Kidney (tissue), 14 donors: Measurements from ENCODE around the gene EBF3. TPM values are rescaled to one million over a fixed set of nuclear protein-coding genes. Genes with fewer than 3 reads are reported as not detected.

Source experiments
- DNase-seq, 5 donors: peaks; one replicate each; pipeline ENCODE4 v3.0.0-alpha.2; 2013 to 2020
- FAIRE-seq: peaks from 2 replicates; lab custom pipeline; 2012; peaks lifted over from hg19 to GRCh38; lab: Jason Lieb, UNC
- H3K27ac ChIP-seq, 2 donors: one replicate each; pipeline ENCODE4 v1.7.0; 2013; ENCODE audit warnings: low read depth in 2 of 2, low read length in 2 of 2, inconsistent platforms in 1 of 2
- H3K27me3 ChIP-seq: one replicate; pipeline ENCODE4 v1.7.1; 2013; ENCODE audit warnings: low read length, inconsistent platforms; ENCODE audit not compliant: control insufficient read depth, insufficient read depth
- H3K36me3 ChIP-seq, 3 donors: one replicate each; pipeline versions ENCODE4 v1.7.0 to v1.7.1; 2013; ENCODE audit warnings: low read length in 3 of 3, control low read depth in 1 of 3, inconsistent platforms in 1 of 3; ENCODE audit not compliant: insufficient read depth in 3 of 3, control insufficient read depth in 2 of 3
- H3K4me1 ChIP-seq, 3 donors: one replicate each; pipeline versions ENCODE4 v1.7.0 to v1.7.1; 2013; ENCODE audit warnings: low read length in 3 of 3, inconsistent platforms in 1 of 3, low read depth in 1 of 3; ENCODE audit not compliant: control insufficient read depth in 2 of 3, insufficient read depth in 2 of 3
- H3K4me3 ChIP-seq, 3 donors: one replicate each; pipeline versions ENCODE4 v1.7.0 to v1.8.1; 2013; ENCODE audit warnings: low read length in 3 of 3, control low read depth in 1 of 3, inconsistent platforms in 1 of 3
- H3K9ac ChIP-seq, 3 donors: one replicate each; pipeline versions ENCODE4 v1.7.0 to v1.7.1; 2013; ENCODE audit warnings: low read length in 3 of 3, control low read depth in 1 of 3, inconsistent platforms in 1 of 3
- H3K9me3 ChIP-seq, 3 donors: one replicate each; pipeline versions ENCODE4 v1.7.0 to v1.7.1; 2013; ENCODE audit warnings: low read length in 3 of 3, control low read depth in 1 of 3, inconsistent platforms in 1 of 3; ENCODE audit not compliant: control insufficient read depth in 2 of 3, insufficient read depth in 1 of 3
- CTCF ChIP-seq: IDR thresholded peaks from 3 replicates; pipeline ENCODE4 v1.5.1; 2012; ENCODE audit warnings: mild to moderate bottlenecking, moderate library complexity, borderline replicate concordance; ENCODE audit not compliant: insufficient read depth; ENCODE audit errors: extremely low read depth
- intact Hi-C: fragments of 100-400 bp; cut with DNase I; formaldehyde crosslinking; loops from one replicate; pipeline ENCODE4 v1.11.1; 2022
- polyA plus RNA-seq: library from polyadenylated mRNA; stranded (reverse); fragments of 350-450 nt; fragmentation: Illumina TruSeq; extraction: RNeasy Lipid Tissue Mini Kit (QIAGEN cat#74804); gene quantifications from one replicate; pipeline ENCODE4 v1.2.3, GENCODE V29; 2014; ENCODE audit warnings: low read depth, low replicate concordance; ENCODE audit not compliant: insufficient read depth
- total RNA-seq: library from RNA; stranded (reverse); fragmentation: NEBNext Ultra II Directional; extraction: Animal tissue kit (Norgen Biotek cat#: 25700); gene quantifications from one replicate; pipeline ENCODE4 v1.2.1, GENCODE V29; 2021
- donor health status: control.
- donor health status: control.
- donor health status: control.
- donor health status: control.
- donor health status: control.
- donor health status: DM: yes; HTN: yes; CAD: no.
- donor health status: Normal renal cell carcinoma (clear cell type).

Gene EBF3
- total and polyA plus RNA-seq, 2 donors from 2014 or later, result 0.09 to 0.98 TPM

GRCh38 chr10:129896136-129896859 is 67.8 kb downstream of the EBF3 start:
- no peak overlapping the region for H3K9ac ChIP-seq
- no peaks in the 10 kb centered on the region for H3K9me3 ChIP-seq
- TF ChIP-seq CTCF, result no peak
- H3K27me3 ChIP-seq, result peaks cover 14% of the 10 kb centered on the region
- H3K4me1 ChIP-seq, result no peaks in the 10 kb centered on the region
- no peaks in the 10 kb centered on the region for H3K36me3 ChIP-seq
- FAIRE-seq (no peak), DNase-seq (no peak)
- intact Hi-C loops, result no loop called here
- H3K27ac ChIP-seq, result no peak overlapping the region
- no peak overlapping the region for H3K4me3 ChIP-seq

GRCh38 chr10:129895811-129896135 is 68.3 kb downstream of the EBF3 start:
- H3K4me3 ChIP-seq, result no peak overlapping the region
- H3K9ac ChIP-seq, result no peak overlapping the region
- no peaks in the 10 kb centered on the region for H3K4me1 ChIP-seq
- H3K9me3 ChIP-seq, result no peaks in the 10 kb centered on the region
- DNase-seq, result no peak
- no peak overlapping the region for H3K27ac ChIP-seq
- H3K27me3 ChIP-seq, result peaks cover 12% of the 10 kb centered on the region
- FAIRE-seq, result no peak
- no peak for TF ChIP-seq CTCF
- intact Hi-C loops, result no loop called here
- no peaks in the 10 kb centered on the region for H3K36me3 ChIP-seq

- H3K27me3 ChIP-seq, result peaks cover 10% of the 10 kb centered on the region
- TF ChIP-seq CTCF, result no peak
- no peak for DNase-seq
- FAIRE-seq, result no peak
- H3K9me3 ChIP-seq, result no peaks in the 10 kb centered on the region
- H3K4me1 ChIP-seq, result no peaks in the 10 kb centered on the region
- no peaks in the 10 kb centered on the region for H3K36me3 ChIP-seq
- no peak overlapping the region for H3K27ac ChIP-seq
- H3K9ac ChIP-seq, result no peak overlapping the region
- intact Hi-C loops, result no loop called here
- H3K4me3 ChIP-seq, result no peak overlapping the region
Observed at GRCh38 chr10:129894698-129895097, 69.4 kb downstream of the EBF3 start.
